HEK293T (cell line): ENCODE measurements around the gene PPP1CC.

Experiments used
- ARNT ChIP-seq: fragments of 450-650 bp; IDR thresholded peaks from 2 replicates; pipeline ENCODE4 v1.6.1; 2017; ENCODE audit warnings: mild to moderate bottlenecking
- HDGF ChIP-seq: fragments of 450-650 bp; IDR thresholded peaks from 2 replicates; pipeline ENCODE4 v1.6.1; 2017; ENCODE audit warnings: antibody characterized with exemption, borderline replicate concordance

DNA sequence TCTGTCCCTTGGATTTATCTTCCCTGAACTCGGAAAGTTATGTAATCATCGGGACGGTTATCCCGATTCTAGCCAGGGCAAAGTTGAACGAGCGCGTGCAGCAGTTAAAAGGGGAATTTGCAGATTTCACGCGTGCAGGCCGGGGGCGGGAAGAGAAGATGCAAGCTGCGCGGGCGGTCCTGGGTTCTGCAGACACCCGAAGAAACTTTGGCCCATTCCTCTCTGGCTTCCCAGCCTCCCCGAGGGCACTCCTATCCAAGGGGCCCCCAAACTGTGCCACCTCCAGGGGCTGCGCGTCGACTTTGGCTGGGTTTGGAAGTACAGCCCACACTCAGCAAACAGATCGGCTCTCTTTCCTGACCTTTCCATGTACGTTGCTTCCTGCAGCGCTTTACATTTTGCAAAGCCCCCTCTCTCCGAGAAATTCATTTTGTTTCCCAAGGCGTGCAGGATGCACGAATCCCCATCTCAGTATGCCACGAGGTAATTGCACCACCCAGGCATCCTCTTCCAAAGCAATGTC is 941 bp upstream of the PPP1CC start:
- TF ChIP-seq ARNT (no peak), HDGF (no peak)
